Esophagus muscularis mucosa (tissue), 4 donors: Measurements from ENCODE around the gene LGALS7B. TPM values are rescaled to one million over a fixed set of nuclear protein-coding genes. Genes with fewer than 3 reads are reported as not detected.
"Not testable (repeated sequence)": the region's sequence is repeated elsewhere in the genome, so short reads cannot be mapped to it uniquely, and the experiment has no call there.

ENCODE experiments used
- DNase-seq: peaks from one replicate; pipeline ENCODE4 v3.0.0-alpha.2; 2017; ENCODE audit errors: extremely low spot score
- H3K27ac ChIP-seq, 4 donors: fragments of 200-600 bp; sonication (generic); replicated peaks in 1 of 4; 1 replicate in 3 of 4; 2 replicates in 1 of 4; pipeline ENCODE4 v1.5.1; 2016 to 2019; ENCODE audit warnings: mild to moderate bottlenecking in 1 of 4
- H3K27me3 ChIP-seq, 4 donors: fragments of 200-600 bp; sonication (generic); one replicate each; pipeline versions ENCODE4 v1.5.1 to v1.6.0; 2016 to 2019
- H3K36me3 ChIP-seq, 4 donors: fragments of 200-600 bp; sonication (generic); one replicate each; pipeline ENCODE4 v1.5.1; 2016 to 2019
- H3K4me1 ChIP-seq, 4 donors: fragments of 200-600 bp; sonication (generic); one replicate each; pipeline ENCODE4 v1.5.1; 2016 to 2019
- H3K4me3 ChIP-seq, 4 donors: fragments of 200-600 bp; sonication (generic); 1 replicate in 2 of 4; 2 replicates in 2 of 4; pipeline ENCODE4 v1.5.1; 2016 to 2019; ENCODE audit warnings: mild to moderate bottlenecking in 4 of 4, moderate library complexity in 1 of 4
- H3K9me3 ChIP-seq, 4 donors: fragments of 200-600 bp; sonication (generic); 1 replicate in 3 of 4; 2 replicates in 1 of 4; pipeline ENCODE4 v1.5.1; 2016 to 2019
- CTCF ChIP-seq, 3 experiments: fragments of 200-600 bp in 2 of 3; fragments of 450-650 bp in 1 of 3; sonication (generic) in 2 of 3; IDR thresholded peaks; one replicate each; pipeline ENCODE4 v1.5.1; 2017 to 2019; ENCODE audit warnings: antibody characterized with exemption in 3 of 3, mild to moderate bottlenecking in 2 of 3, moderate library complexity in 1 of 3
- EP300 ChIP-seq: sonication (generic); formaldehyde crosslinking; IDR thresholded peaks from one replicate; pipeline ENCODE4 v1.6.1; 2017; ENCODE audit warnings: antibody characterized with exemption
- POLR2A ChIP-seq: fragments of 450-650 bp; IDR thresholded peaks from one replicate; pipeline ENCODE4 v1.6.1; 2017; ENCODE audit warnings: antibody characterized with exemption, moderate library complexity, mild to moderate bottlenecking, low read depth
- POLR2AphosphoS5 ChIP-seq, 2 donors: sonication (generic); formaldehyde crosslinking; IDR thresholded peaks; one replicate each; pipeline ENCODE4 v1.6.1; 2017; ENCODE audit warnings: antibody characterized with exemption in 2 of 2
- WGBS: methylation state at CpG from one replicate; pipeline ENCODE4 v1.1.5; 2018; 5-methylcytosine and 5-hydroxymethylcytosine counted together
- intact Hi-C: fragments of 100-400 bp; cut with DNase I; formaldehyde crosslinking; loops from one replicate; pipeline ENCODE4 v1.15.1; 2023
- total RNA-seq, 4 donors: library from RNA; depleted of rRNA; stranded (reverse); fragments of >200 nt; gene quantifications; one replicate each; pipeline versions ENCODE4 v1.1.0 to v1.2.1, GENCODE V29; 2016

Gene LGALS7B
- total RNA-seq, 4 donors from 2014 or later, result not detected

DNA sequence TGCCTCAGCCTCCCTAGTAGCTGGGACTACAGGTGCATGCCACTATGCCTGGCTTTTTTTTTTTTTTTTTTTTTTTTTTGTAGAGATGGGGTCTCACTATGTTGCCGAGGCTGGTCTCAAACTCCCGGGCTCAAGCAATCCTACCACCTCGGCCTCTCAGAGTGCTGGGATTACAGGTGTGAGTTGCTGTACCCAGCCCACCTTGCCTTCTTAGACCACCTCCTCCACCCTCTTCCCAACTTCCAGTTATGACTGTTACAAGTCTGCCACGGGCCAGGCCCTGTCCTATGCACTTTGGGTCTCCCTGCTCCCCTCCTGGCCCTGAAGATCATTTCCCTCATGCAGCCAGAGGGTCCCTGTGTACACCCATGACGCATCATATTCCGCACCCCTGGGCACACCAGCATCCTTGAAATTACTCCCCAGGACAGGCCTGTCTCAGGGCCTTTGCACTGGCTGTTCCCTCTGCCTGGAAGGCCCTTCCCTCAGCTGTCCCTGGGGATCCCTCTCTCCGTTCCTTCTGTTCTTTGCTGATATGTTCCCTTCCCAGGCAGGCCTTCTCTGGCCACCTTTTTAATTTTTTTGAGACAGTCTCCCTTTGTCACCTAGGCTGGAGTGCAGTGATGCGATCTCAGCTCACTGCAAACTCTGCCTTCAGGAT is 20.7 kb downstream of the LGALS7B start:
- intact Hi-C loops, result no loop called here
- H3K4me3 ChIP-seq, result no peak overlapping the region
- no peaks in the 10 kb centered on the region for H3K27me3 ChIP-seq
- no peak overlapping the region for H3K27ac ChIP-seq
- H3K9me3 ChIP-seq, result no peaks in the 10 kb centered on the region
- no peak for DNase-seq
- peaks cover 0 to 4% (median 0%) of the 10 kb centered on the region in 4 donors for H3K4me1 ChIP-seq
- H3K36me3 ChIP-seq, result peaks cover 1 to 12% (median 2%) of the 10 kb centered on the region in 4 donors
- WGBS, result 98% methylated on average over 8 of the region's 8 CpGs
- TF ChIP-seq POLR2A, result no peak
- no peak for TF ChIP-seq EP300
- TF ChIP-seq CTCF (IDR thresholded peaks at IDR 0.05), result no peak
- TF ChIP-seq POLR2AphosphoS5 (IDR thresholded peaks at IDR 0.05), result no peak

DNA sequence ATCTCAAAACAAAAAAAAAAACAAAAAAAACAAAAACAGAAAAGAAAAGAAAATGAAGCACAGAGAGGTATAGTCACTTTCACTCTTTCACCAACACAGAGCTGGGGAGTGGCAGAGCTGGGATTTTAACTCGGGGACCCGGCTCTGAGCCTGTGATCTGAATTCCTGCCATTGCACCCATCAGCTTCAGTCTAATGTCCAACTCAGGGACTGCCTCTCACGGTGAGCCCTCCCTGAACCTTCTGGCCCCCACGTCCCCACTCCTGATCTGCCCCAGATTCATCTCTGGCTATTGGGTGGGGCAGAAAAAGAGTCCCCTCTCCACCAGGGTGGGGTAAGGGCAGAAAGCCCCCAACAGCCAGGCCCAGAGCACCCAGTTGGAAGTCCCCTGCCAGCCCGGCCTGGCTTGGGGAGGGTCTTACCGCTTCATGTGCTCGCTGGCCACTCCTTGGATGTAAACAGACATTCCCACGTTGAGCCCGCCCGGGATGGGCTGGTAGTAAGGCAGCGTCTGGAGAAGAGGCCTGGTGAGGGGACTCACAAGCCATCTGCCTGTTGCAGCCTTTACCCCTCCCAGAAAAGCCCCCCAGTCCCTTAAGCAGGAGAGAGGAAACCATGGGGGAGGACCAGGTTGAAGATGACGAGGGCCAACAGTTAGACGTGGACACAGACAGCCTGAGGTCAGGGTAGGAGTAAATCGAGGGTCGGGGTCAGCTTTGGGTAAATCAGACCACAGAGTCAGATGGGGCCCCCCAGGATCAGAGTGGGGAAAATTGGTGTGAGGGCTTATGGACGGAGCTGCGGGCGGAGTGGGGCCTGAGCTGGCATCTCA is 23.2 kb downstream of the LGALS7B start:
- no peak overlapping the region for H3K27ac ChIP-seq
- no peaks in the 10 kb centered on the region for H3K9me3 ChIP-seq
- H3K36me3 ChIP-seq, result peaks cover 25 to 29% (median 27%) of the 10 kb centered on the region in 4 donors
- H3K4me1 ChIP-seq, result no peaks in the 10 kb centered on the region
- H3K4me3 ChIP-seq, result no peak overlapping the region
- 87% methylated on average over 17 of the region's 18 CpGs for WGBS
- intact Hi-C loops, result no loop called here
- no peak for TF ChIP-seq POLR2A
- no peak for TF ChIP-seq POLR2AphosphoS5 (IDR thresholded peaks at IDR 0.05)
- no peak for TF ChIP-seq EP300
- no peak for TF ChIP-seq CTCF (IDR thresholded peaks at IDR 0.05)
- DNase-seq, result no peak
- H3K27me3 ChIP-seq, result no peaks in the 10 kb centered on the region

DNA sequence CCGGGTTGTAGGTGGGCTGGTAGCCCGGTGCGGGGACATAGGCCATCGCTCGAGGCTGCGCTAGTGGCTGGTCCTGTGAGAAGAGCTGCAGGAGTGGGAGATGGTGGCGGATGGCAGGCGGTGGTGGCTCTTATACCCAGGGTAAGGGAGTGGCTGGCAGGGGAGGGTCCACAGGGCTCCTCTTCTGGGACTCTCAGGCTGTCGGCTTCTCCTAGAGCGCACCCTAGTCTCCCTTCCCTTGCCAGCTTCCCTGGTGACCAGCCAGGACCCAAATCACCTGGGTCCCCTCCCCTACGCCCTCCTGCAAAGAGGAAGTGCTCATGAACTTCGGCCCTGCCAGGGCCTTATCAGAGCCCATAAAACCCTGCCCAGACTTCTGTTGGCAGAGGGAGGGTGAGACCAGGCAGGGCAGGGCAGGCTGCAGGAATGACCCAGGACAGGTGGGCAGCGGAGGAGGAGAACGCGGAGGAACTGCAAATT is 23.9 kb downstream of the LGALS7B start, which contains the start of gene LGALS4:
LGALS4 (minus strand) TSS at position 105 of the 480 bp plus-strand sequence; CDS start at position 46, 59 bp downstream.
- DNase-seq, result no peak
- H3K27me3 ChIP-seq, result no peaks in the 10 kb centered on the region
- H3K36me3 ChIP-seq, result peaks cover 28 to 36% (median 33%) of the 10 kb centered on the region in 4 donors
- H3K4me1 ChIP-seq, result no peaks in the 10 kb centered on the region
- WGBS, result 87% methylated on average over 15 of the region's 15 CpGs
- no peak within 1 kb of the TSS for H3K4me3 ChIP-seq
- intact Hi-C loops, result no loop called here
- H3K27ac ChIP-seq, result no peak within 1 kb of the TSS
- H3K9me3 ChIP-seq, result no peaks in the 10 kb centered on the region
- TF ChIP-seq CTCF (IDR thresholded peaks at IDR 0.05), result no peak
- no peak for TF ChIP-seq POLR2A
- TF ChIP-seq POLR2AphosphoS5 (IDR thresholded peaks at IDR 0.05), result no peak
- TF ChIP-seq EP300, result no peak

DNA sequence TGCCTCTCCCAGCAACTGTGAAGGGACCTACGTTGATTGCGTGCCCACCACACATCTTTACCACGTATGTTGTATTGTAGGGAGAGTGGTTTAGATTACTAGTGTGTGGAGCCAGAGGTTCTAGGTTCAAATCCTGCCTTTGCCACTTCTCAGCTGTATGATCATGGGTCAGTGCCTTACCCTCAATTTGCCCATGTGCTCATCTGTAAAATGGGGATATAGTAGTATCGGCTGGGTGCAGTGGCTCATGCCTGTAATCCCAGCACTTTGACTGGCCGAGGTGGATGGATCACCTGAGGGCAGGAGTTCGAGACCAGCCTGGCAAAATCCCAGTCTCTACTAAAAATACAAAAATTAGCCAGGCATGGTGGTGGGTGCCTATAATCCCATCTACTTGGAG is 24.3 kb downstream of the LGALS7B start:
- H3K4me1 ChIP-seq, result no peaks in the 10 kb centered on the region
- no peak overlapping the region for H3K4me3 ChIP-seq
- intact Hi-C loops, result no loop called here
- TF ChIP-seq POLR2A (no peak), CTCF (IDR thresholded peaks at IDR 0.05) (no peak), EP300 (no peak)
- no peak for DNase-seq
- WGBS, result 86% methylated on average over 6 of the region's 6 CpGs
- H3K27me3 ChIP-seq, result no peaks in the 10 kb centered on the region
- no peaks in the 10 kb centered on the region for H3K9me3 ChIP-seq
- no peak overlapping the region for H3K27ac ChIP-seq
- peaks cover 28 to 39% (median 37%) of the 10 kb centered on the region in 4 donors for H3K36me3 ChIP-seq

DNA sequence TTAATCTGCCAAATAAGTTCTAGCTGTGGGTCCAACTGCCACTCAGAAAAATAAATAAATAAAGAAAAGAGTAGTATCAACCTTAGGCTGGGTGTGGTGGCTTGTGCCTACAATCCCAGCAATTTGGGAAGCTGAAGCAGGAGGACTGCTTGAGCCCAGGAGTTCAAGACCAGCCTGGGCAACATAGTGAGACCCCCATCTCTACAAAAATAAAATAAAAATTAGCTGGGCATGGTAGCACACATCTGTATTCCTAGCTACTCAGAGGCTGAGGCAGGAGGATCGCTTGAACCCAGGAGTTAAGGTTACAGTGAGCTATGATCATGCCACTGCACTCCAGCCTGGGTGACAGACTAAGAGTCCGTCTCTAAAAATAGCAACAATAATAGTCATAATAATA is 24.9 kb downstream of the LGALS7B start:
- H3K27ac ChIP-seq, H3K4me3 ChIP-seq, intact Hi-C loops, DNase-seq, H3K9me3 ChIP-seq, H3K27me3 ChIP-seq, H3K4me1 ChIP-seq: not testable (repeated sequence)
- peaks cover 28 to 44% (median 38%) of the 10 kb centered on the region in 4 donors for H3K36me3 ChIP-seq
- WGBS, result 89% methylated on average over 2 of the region's 2 CpGs
